HG03135 (cell line): ENCODE measurements around the gene SAMSN1.
"Not testable (repeated sequence)": the region's sequence is repeated elsewhere in the genome, so short reads cannot be mapped to it uniquely, and the experiment has no call there.

ENCODE experiments used
- ATAC-seq: cut with Tn5 transposase; IDR thresholded peaks from one replicate; pipeline ENCODE4 v1.9.1; 2021; ENCODE audit warnings: mild to moderate bottlenecking, moderate library complexity; ENCODE audit not compliant: unreplicated experiment

The SAMSN1 gene

GRCh38 chr21:14531757-14532316, 14.3 kb downstream of the SAMSN1 start:
- no peak for ATAC-seq

- no peak for ATAC-seq
Observed at GRCh38 chr21:14530592-14530991, 15.5 kb downstream of the SAMSN1 start.

GRCh38 chr21:14528815-14529214, 17.3 kb downstream of the SAMSN1 start:
- ATAC-seq, result no peak

- no peak for ATAC-seq
Observed at GRCh38 chr21:14527696-14528652, 18.1 kb downstream of the SAMSN1 start.

GRCh38 chr21:14526836-14527695, 19.0 kb downstream of the SAMSN1 start:
- ATAC-seq, result no peak

GRCh38 chr21:14526199-14526598, 19.9 kb downstream of the SAMSN1 start:
- ATAC-seq, result no peak

- peak; percentile 84 for ATAC-seq
Observed at GRCh38 chr21:14523234-14523633, 22.9 kb downstream of the SAMSN1 start.

GRCh38 chr21:14522736-14523135, 23.4 kb downstream of the SAMSN1 start:
- no peak for ATAC-seq

- no peak for ATAC-seq
Observed at GRCh38 chr21:14520535-14520934, 25.6 kb downstream of the SAMSN1 start.

GRCh38 chr21:14519000-14519399, 27.1 kb downstream of the SAMSN1 start:
- no peak for ATAC-seq

GRCh38 chr21:14513804-14514203, 32.3 kb downstream of the SAMSN1 start:
- no peak for ATAC-seq

- ATAC-seq, result not testable (repeated sequence)
Observed at GRCh38 chr21:14506859-14507457, 39.2 kb downstream of the SAMSN1 start.

GRCh38 chr21:14500873-14501272, 45.2 kb downstream of the SAMSN1 start:
- no peak for ATAC-seq

- ATAC-seq, result no peak
Observed at GRCh38 chr21:14499316-14499715, 46.8 kb downstream of the SAMSN1 start.

- no peak for ATAC-seq
Observed at GRCh38 chr21:14497825-14498224, 48.3 kb downstream of the SAMSN1 start.

GRCh38 chr21:14495075-14495474, 51.0 kb downstream of the SAMSN1 start:
- ATAC-seq, result no peak

- ATAC-seq, result not testable (repeated sequence)
Observed at GRCh38 chr21:14494181-14494580, 51.9 kb downstream of the SAMSN1 start.

GRCh38 chr21:14493731-14494130, 52.4 kb downstream of the SAMSN1 start:
- no peak for ATAC-seq

GRCh38 chr21:14492931-14493330, 53.2 kb downstream of the SAMSN1 start:
- no peak for ATAC-seq

GRCh38 chr21:14491269-14491681, 54.8 kb downstream of the SAMSN1 start:
- ATAC-seq, result no peak

- no peak for ATAC-seq
Observed at GRCh38 chr21:14488672-14489204, 57.4 kb downstream of the SAMSN1 start.
